ENCODE measurements around the gene ZNF28.
"Not testable (repeated sequence)": the region's sequence is repeated elsewhere in the genome, so short reads cannot be mapped to it uniquely, and the experiment has no call there.

- TF ChIP-seq CTCF (IDR thresholded peaks at IDR 0.05 in 4 of 5, conservative IDR thresholded peaks at IDR 0.05 in 1 of 5); POLR2A (IDR thresholded peaks at IDR 0.05): not testable (repeated sequence)
Observed at GRCh38 chr19:52756447-52756846, 65.0 kb downstream of the ZNF28 start.
